ENCODE measurements around the gene GMPPA. TPM values are rescaled to one million over a fixed set of nuclear protein-coding genes. Genes with fewer than 3 reads are reported as not detected.

Gene GMPPA
- total RNA-seq, 1 donor from 2014 or later: 27.7 TPM

- peaks cover 65 to 83% (median 75%) of the 10 kb centered on the region in 3 donors for H3K36me3 ChIP-seq (ENCODE audit: control insufficient read depth in 3 of 3, insufficient read depth in 3 of 3, low read length in 3 of 3)
- H3K9ac ChIP-seq (ENCODE audit: low read depth in 1 of 3, low read length in 3 of 3): no peak overlapping the region
- H3K9me3 ChIP-seq (ENCODE audit: control insufficient read depth in 3 of 3, low read length in 3 of 3): no peaks in the 10 kb centered on the region
- no peaks in the 10 kb centered on the region for H3K4me1 ChIP-seq (ENCODE audit: control insufficient read depth in 3 of 3, insufficient read depth in 3 of 3, low read length in 3 of 3)
- no peak overlapping the region for H3K4me3 ChIP-seq (ENCODE audit: low read length in 3 of 3)
- H3K27ac ChIP-seq (ENCODE audit: low read depth, low read length): no peak overlapping the region
- H3K27me3 ChIP-seq (ENCODE audit: control insufficient read depth in 3 of 3, insufficient read depth in 3 of 3, low read length in 3 of 3): no peaks in the 10 kb centered on the region
These were observed 31.0 kb upstream of the GMPPA start for GRCh38 chr2:219467736-219468075.

GRCh38 chr2:219468410-219469185 lies 30.1 kb upstream of the GMPPA start:
- peaks cover 71 to 89% (median 84%) of the 10 kb centered on the region in 3 donors for H3K36me3 ChIP-seq (ENCODE audit: control insufficient read depth in 3 of 3, insufficient read depth in 3 of 3, low read length in 3 of 3)

GRCh38 chr2:219469186-219469724 lies 29.4 kb upstream of the GMPPA start:
- H3K36me3 ChIP-seq (ENCODE audit: control insufficient read depth in 3 of 3, insufficient read depth in 3 of 3, low read length in 3 of 3): peaks cover 69 to 93% (median 83%) of the 10 kb centered on the region in 3 donors

More at GRCh38 chr2:219468410-219469185, 30.1 kb upstream of the GMPPA start:
- H3K9ac ChIP-seq (ENCODE audit: low read depth in 1 of 3, low read length in 3 of 3): no peak overlapping the region
- H3K9me3 ChIP-seq (ENCODE audit: control insufficient read depth in 3 of 3, low read length in 3 of 3): no peaks in the 10 kb centered on the region
- H3K27me3 ChIP-seq (ENCODE audit: control insufficient read depth in 3 of 3, insufficient read depth in 3 of 3, low read length in 3 of 3): no peaks in the 10 kb centered on the region
- no peaks in the 10 kb centered on the region for H3K4me1 ChIP-seq (ENCODE audit: control insufficient read depth in 3 of 3, insufficient read depth in 3 of 3, low read length in 3 of 3)
- H3K4me3 ChIP-seq (ENCODE audit: low read length in 3 of 3): no peak overlapping the region
- H3K27ac ChIP-seq (ENCODE audit: low read depth, low read length): no peak overlapping the region

GRCh38 chr2:219470429-219470828 lies 28.3 kb upstream of the GMPPA start:
- H3K27ac ChIP-seq (ENCODE audit: low read depth, low read length): no peak overlapping the region
- H3K9ac ChIP-seq (ENCODE audit: low read depth in 1 of 3, low read length in 3 of 3): no peak overlapping the region
- H3K9me3 ChIP-seq (ENCODE audit: control insufficient read depth in 3 of 3, low read length in 3 of 3): no peaks in the 10 kb centered on the region
- H3K4me1 ChIP-seq (ENCODE audit: control insufficient read depth in 3 of 3, insufficient read depth in 3 of 3, low read length in 3 of 3): no peaks in the 10 kb centered on the region
- no peaks in the 10 kb centered on the region for H3K27me3 ChIP-seq (ENCODE audit: control insufficient read depth in 3 of 3, insufficient read depth in 3 of 3, low read length in 3 of 3)
- H3K36me3 ChIP-seq (ENCODE audit: control insufficient read depth in 3 of 3, insufficient read depth in 3 of 3, low read length in 3 of 3): peaks cover 65 to 89% (median 82%) of the 10 kb centered on the region in 3 donors
- H3K4me3 ChIP-seq (ENCODE audit: low read length in 3 of 3): no peak overlapping the region

More at GRCh38 chr2:219469186-219469724, 29.4 kb upstream of the GMPPA start:
- H3K27ac ChIP-seq (ENCODE audit: low read depth, low read length): no peak overlapping the region
- H3K4me3 ChIP-seq (ENCODE audit: low read length in 3 of 3): no peak overlapping the region
- H3K4me1 ChIP-seq (ENCODE audit: control insufficient read depth in 3 of 3, insufficient read depth in 3 of 3, low read length in 3 of 3): no peaks in the 10 kb centered on the region
- no peak overlapping the region for H3K9ac ChIP-seq (ENCODE audit: low read depth in 1 of 3, low read length in 3 of 3)
- no peaks in the 10 kb centered on the region for H3K27me3 ChIP-seq (ENCODE audit: control insufficient read depth in 3 of 3, insufficient read depth in 3 of 3, low read length in 3 of 3)
- no peaks in the 10 kb centered on the region for H3K9me3 ChIP-seq (ENCODE audit: control insufficient read depth in 3 of 3, low read length in 3 of 3)

- H3K4me1 ChIP-seq (ENCODE audit: control insufficient read depth in 3 of 3, insufficient read depth in 3 of 3, low read length in 3 of 3): no peaks in the 10 kb centered on the region
- peaks cover 57 to 83% (median 79%) of the 10 kb centered on the region in 3 donors for H3K36me3 ChIP-seq (ENCODE audit: control insufficient read depth in 3 of 3, insufficient read depth in 3 of 3, low read length in 3 of 3)
These were observed 27.0 kb upstream of the GMPPA start for GRCh38 chr2:219471476-219472371.

GRCh38 chr2:219472629-219473187 lies 26.0 kb upstream of the GMPPA start:
- H3K9me3 ChIP-seq (ENCODE audit: control insufficient read depth in 3 of 3, low read length in 3 of 3): no peaks in the 10 kb centered on the region
- no peak overlapping the region for H3K4me3 ChIP-seq (ENCODE audit: low read length in 3 of 3)
- H3K27ac ChIP-seq (ENCODE audit: low read depth, low read length): no peak overlapping the region
- no peak overlapping the region for H3K9ac ChIP-seq (ENCODE audit: low read depth in 1 of 3, low read length in 3 of 3)
- no peaks in the 10 kb centered on the region for H3K4me1 ChIP-seq (ENCODE audit: control insufficient read depth in 3 of 3, insufficient read depth in 3 of 3, low read length in 3 of 3)
- peaks cover 55 to 80% (median 77%) of the 10 kb centered on the region in 3 donors for H3K36me3 ChIP-seq (ENCODE audit: control insufficient read depth in 3 of 3, insufficient read depth in 3 of 3, low read length in 3 of 3)
- no peaks in the 10 kb centered on the region for H3K27me3 ChIP-seq (ENCODE audit: control insufficient read depth in 3 of 3, insufficient read depth in 3 of 3, low read length in 3 of 3)

More at GRCh38 chr2:219471476-219472371, 27.0 kb upstream of the GMPPA start:
- H3K27me3 ChIP-seq (ENCODE audit: control insufficient read depth in 3 of 3, insufficient read depth in 3 of 3, low read length in 3 of 3): no peaks in the 10 kb centered on the region
- H3K9ac ChIP-seq (ENCODE audit: low read depth in 1 of 3, low read length in 3 of 3): no peak overlapping the region
- H3K27ac ChIP-seq (ENCODE audit: low read depth, low read length): no peak overlapping the region
- H3K9me3 ChIP-seq (ENCODE audit: control insufficient read depth in 3 of 3, low read length in 3 of 3): no peaks in the 10 kb centered on the region
- no peak overlapping the region for H3K4me3 ChIP-seq (ENCODE audit: low read length in 3 of 3)

- Histone ChIP-seq H3K9ac (ENCODE audit: low read depth in 1 of 3, low read length in 3 of 3) (no peak overlapping the region), H3K27me3 (ENCODE audit: control insufficient read depth in 3 of 3, insufficient read depth in 3 of 3, low read length in 3 of 3) (no peaks in the 10 kb centered on the region), H3K4me1 (ENCODE audit: control insufficient read depth in 3 of 3, insufficient read depth in 3 of 3, low read length in 3 of 3) (no peaks in the 10 kb centered on the region), H3K36me3 (ENCODE audit: control insufficient read depth in 3 of 3, insufficient read depth in 3 of 3, low read length in 3 of 3) (peaks cover 58 to 82% (median 77%) of the 10 kb centered on the region in 3 donors), H3K4me3 (ENCODE audit: low read length in 3 of 3) (no peak overlapping the region), H3K9me3 (ENCODE audit: control insufficient read depth in 3 of 3, low read length in 3 of 3) (no peaks in the 10 kb centered on the region), H3K27ac (ENCODE audit: low read depth, low read length) (no peak overlapping the region)
These were observed 25.2 kb upstream of the GMPPA start for GRCh38 chr2:219473511-219473910.

- Histone ChIP-seq H3K27ac (ENCODE audit: low read depth, low read length) (no peak overlapping the region), H3K36me3 (ENCODE audit: control insufficient read depth in 3 of 3, insufficient read depth in 3 of 3, low read length in 3 of 3) (peaks cover 61 to 83% (median 76%) of the 10 kb centered on the region in 3 donors)
These were observed 24.2 kb upstream of the GMPPA start for GRCh38 chr2:219474285-219475060.

GRCh38 chr2:219475278-219475677 lies 23.4 kb upstream of the GMPPA start:
- Histone ChIP-seq H3K27me3 (ENCODE audit: control insufficient read depth in 3 of 3, insufficient read depth in 3 of 3, low read length in 3 of 3) (no peaks in the 10 kb centered on the region), H3K9me3 (ENCODE audit: control insufficient read depth in 3 of 3, low read length in 3 of 3) (no peaks in the 10 kb centered on the region), H3K4me1 (ENCODE audit: control insufficient read depth in 3 of 3, insufficient read depth in 3 of 3, low read length in 3 of 3) (no peaks in the 10 kb centered on the region), H3K4me3 (ENCODE audit: low read length in 3 of 3) (no peak overlapping the region), H3K27ac (ENCODE audit: low read depth, low read length) (no peak overlapping the region), H3K9ac (ENCODE audit: low read depth in 1 of 3, low read length in 3 of 3) (no peak overlapping the region), H3K36me3 (ENCODE audit: control insufficient read depth in 3 of 3, insufficient read depth in 3 of 3, low read length in 3 of 3) (peaks cover 62 to 84% (median 76%) of the 10 kb centered on the region in 3 donors)

More at GRCh38 chr2:219474285-219475060, 24.2 kb upstream of the GMPPA start:
- no peak overlapping the region for H3K9ac ChIP-seq (ENCODE audit: low read depth in 1 of 3, low read length in 3 of 3)
- no peak overlapping the region for H3K4me3 ChIP-seq (ENCODE audit: low read length in 3 of 3)
- H3K27me3 ChIP-seq (ENCODE audit: control insufficient read depth in 3 of 3, insufficient read depth in 3 of 3, low read length in 3 of 3): no peaks in the 10 kb centered on the region
- no peaks in the 10 kb centered on the region for H3K9me3 ChIP-seq (ENCODE audit: control insufficient read depth in 3 of 3, low read length in 3 of 3)
- H3K4me1 ChIP-seq (ENCODE audit: control insufficient read depth in 3 of 3, insufficient read depth in 3 of 3, low read length in 3 of 3): no peaks in the 10 kb centered on the region
